ENCODE data around the gene TPPP2. TPM values are rescaled to one million over a fixed set of nuclear protein-coding genes. Genes with fewer than 3 reads are reported as not detected.

TPPP2 gene
- total and polyA plus RNA-seq, 7 donors = 0.90 to 3.2 (median 2.1) TPM; not detected in 1

GRCh38 chr14:21033133-21033698, 3.2 kb downstream of the TPPP2 start:
- Histone ChIP-seq H3K9me3 (no peaks in the 10 kb centered on the region), H3K36me3 (ENCODE audit: insufficient read depth in 1 of 2, low read depth in 1 of 2) (no peaks in the 10 kb centered on the region), H3K27ac (no peak overlapping the region), H3K4me3 (no peak overlapping the region), H3K27me3 (ENCODE audit: insufficient read depth in 3 of 3, low read length in 2 of 3) (no peaks in the 10 kb centered on the region), H3K4me1 (peaks cover 24% of the 10 kb centered on the region)
- 57 to 76% (median 69%) methylated on average over 4 of the region's 4 CpGs for WGBS, 3 donors
- intact Hi-C loops (cut with DNase I) = no loop called here
- no peak for TF ChIP-seq CTCF (IDR thresholded peaks at IDR 0.05)
- DNase-seq = no peak
- no peak for ATAC-seq

- no peak within 1 kb of the TSS for H3K4me3 ChIP-seq
- no peaks in the 10 kb centered on the region for H3K27me3 ChIP-seq (ENCODE audit: insufficient read depth in 3 of 3, low read length in 2 of 3)
- no peaks in the 10 kb centered on the region for H3K36me3 ChIP-seq (ENCODE audit: insufficient read depth in 1 of 2, low read depth in 1 of 2)
- no peak for TF ChIP-seq CTCF (IDR thresholded peaks at IDR 0.05)
- intact Hi-C loops (cut with DNase I) = no loop called here
- H3K27ac ChIP-seq = no peak within 1 kb of the TSS
- ATAC-seq = no peak
- no peaks in the 10 kb centered on the region for H3K9me3 ChIP-seq
- H3K4me1 ChIP-seq = peaks cover 29% of the 10 kb centered on the region
- 72 to 82% (median 76%) methylated on average over 5 of the region's 5 CpGs for WGBS, 3 donors
- no peak for DNase-seq
Measured at GRCh38 chr14:21034707-21035106, 4.7 kb downstream of the TPPP2 start, which contains the start of gene RNASE13. Gene RNASE13, minus strand, starts transcription at chr14:21034807. Its CDS starts 519 bp downstream, at chr14:21034288.

- 76 to 89% (median 83%) methylated on average over 7 of the region's 7 CpGs for WGBS, 3 donors
- intact Hi-C loops (cut with DNase I) = no loop called here
- DNase-seq (no peak), ATAC-seq (peak in 1 of 4 donors; percentile 15)
- Histone ChIP-seq H3K27me3 (ENCODE audit: insufficient read depth in 3 of 3, low read length in 2 of 3) (no peaks in the 10 kb centered on the region), H3K9me3 (no peaks in the 10 kb centered on the region), H3K36me3 (ENCODE audit: insufficient read depth in 1 of 2, low read depth in 1 of 2) (no peaks in the 10 kb centered on the region), H3K4me3 (no peak overlapping the region), H3K27ac (peak overlapping the region; percentile 28), H3K4me1 (peaks cover 46% of the 10 kb centered on the region)
- no peak for TF ChIP-seq CTCF (IDR thresholded peaks at IDR 0.05)
Measured at GRCh38 chr14:21036751-21037150, 6.7 kb downstream of the TPPP2 start.

- ATAC-seq (no peak), DNase-seq (no peak)
- no peak for TF ChIP-seq CTCF (IDR thresholded peaks at IDR 0.05)
- Histone ChIP-seq H3K27ac (peak overlapping the region; percentile 28), H3K4me1 (peaks cover 49% of the 10 kb centered on the region), H3K4me3 (no peak overlapping the region), H3K27me3 (ENCODE audit: insufficient read depth in 3 of 3, low read length in 2 of 3) (no peaks in the 10 kb centered on the region), H3K9me3 (no peaks in the 10 kb centered on the region), H3K36me3 (ENCODE audit: insufficient read depth in 1 of 2, low read depth in 1 of 2) (no peaks in the 10 kb centered on the region)
- 48 to 68% (median 51%) methylated on average over 3 of the region's 3 CpGs for WGBS, 3 donors
- intact Hi-C loops (cut with DNase I) = no loop called here
Measured at GRCh38 chr14:21037156-21037555, 7.1 kb downstream of the TPPP2 start.
